ENCODE measurements around the gene ERCC4. TPM values are rescaled to one million over a fixed set of nuclear protein-coding genes. Genes with fewer than 3 reads are reported as not detected.
A peak's percentile ranks its signal among the peaks of the same experiment; 100 is the strongest.

ERCC4 gene
- total RNA-seq, 1 experiment from 2014 or later, result 10.3 TPM

DNA sequence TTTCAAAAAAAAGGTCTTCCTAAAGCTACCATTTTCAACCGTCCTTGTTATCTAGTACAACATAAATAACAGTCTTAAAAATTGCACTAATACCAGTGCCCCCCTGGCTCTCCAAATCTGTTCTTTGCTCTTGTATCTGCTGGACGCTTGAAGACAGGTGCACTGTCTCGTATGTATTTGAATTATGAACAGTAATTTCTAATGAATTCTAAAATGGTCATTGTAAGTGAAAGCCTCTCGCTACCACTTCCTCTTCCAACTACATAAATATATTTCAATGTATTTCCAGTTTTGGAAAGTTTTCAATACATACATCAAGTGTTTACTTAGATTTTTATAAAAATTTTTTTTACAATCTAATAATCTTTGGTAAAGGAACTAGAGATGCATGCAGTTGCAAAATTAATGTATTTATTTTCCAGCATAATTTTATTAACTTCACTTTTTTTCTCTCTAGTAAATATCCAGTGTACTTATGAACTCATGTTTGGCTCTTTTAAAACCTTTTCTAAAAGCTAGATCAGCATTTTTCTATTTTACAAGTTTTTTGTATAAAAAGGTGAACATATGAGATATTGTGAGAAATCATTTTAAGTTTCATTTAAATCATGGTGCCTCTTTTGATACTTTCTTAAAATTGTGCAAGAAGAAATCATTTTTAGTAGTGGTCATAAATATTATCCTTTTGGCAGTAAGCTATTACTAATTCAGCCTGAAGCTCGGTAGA, 31.0 kb downstream of the ERCC4 start:
- ChIA-PET POLR2A (interaction anchor here (0.9 kb wide), 1 partner anchor 17 kb away, joined by 3 read pairs; no protein-coding TSS in a partner anchor), CTCF (no interaction called here)
- Mint-ChIP-seq H3K4me3 (ENCODE audit: unreplicated experiment) (no peak overlapping the region), H3K27me3 (ENCODE audit: insufficient read depth, unreplicated experiment) (no peaks in the 10 kb centered on the region), H3K27ac (ENCODE audit: low read depth, unreplicated experiment) (no peak overlapping the region), H3K9me3 (ENCODE audit: unreplicated experiment) (no peaks in the 10 kb centered on the region), H3K4me1 (ENCODE audit: insufficient read depth, unreplicated experiment) (peaks cover 6% of the 10 kb centered on the region), H3K36me3 (ENCODE audit: insufficient read depth, unreplicated experiment) (peaks cover 7% of the 10 kb centered on the region)
- TF ChIP-seq, protein P1, sequence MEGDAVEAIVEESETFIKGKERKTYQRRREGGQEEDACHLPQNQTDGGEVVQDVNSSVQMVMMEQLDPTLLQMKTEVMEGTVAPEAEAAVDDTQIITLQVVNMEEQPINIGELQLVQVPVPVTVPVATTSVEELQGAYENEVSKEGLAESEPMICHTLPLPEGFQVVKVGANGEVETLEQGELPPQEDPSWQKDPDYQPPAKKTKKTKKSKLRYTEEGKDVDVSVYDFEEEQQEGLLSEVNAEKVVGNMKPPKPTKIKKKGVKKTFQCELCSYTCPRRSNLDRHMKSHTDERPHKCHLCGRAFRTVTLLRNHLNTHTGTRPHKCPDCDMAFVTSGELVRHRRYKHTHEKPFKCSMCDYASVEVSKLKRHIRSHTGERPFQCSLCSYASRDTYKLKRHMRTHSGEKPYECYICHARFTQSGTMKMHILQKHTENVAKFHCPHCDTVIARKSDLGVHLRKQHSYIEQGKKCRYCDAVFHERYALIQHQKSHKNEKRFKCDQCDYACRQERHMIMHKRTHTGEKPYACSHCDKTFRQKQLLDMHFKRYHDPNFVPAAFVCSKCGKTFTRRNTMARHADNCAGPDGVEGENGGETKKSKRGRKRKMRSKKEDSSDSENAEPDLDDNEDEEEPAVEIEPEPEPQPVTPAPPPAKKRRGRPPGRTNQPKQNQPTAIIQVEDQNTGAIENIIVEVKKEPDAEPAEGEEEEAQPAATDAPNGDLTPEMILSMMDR (IDR thresholded peaks at IDR 0.05; ENCODE audit: unreplicated experiment), result no peak
- BruUV-seq (replicated peaks), result no TSS peak
- intact Hi-C loops (cut with micrococcal nuclease), result no loop called here
- no peak for DNase-seq (ENCODE audit: unreplicated experiment)

- no TSS peak for BruUV-seq (replicated peaks)
- H3K9me3 Mint-ChIP-seq (ENCODE audit: unreplicated experiment), result no peaks in the 10 kb centered on the region
- peaks cover 13% of the 10 kb centered on the region for H3K4me1 Mint-ChIP-seq (ENCODE audit: insufficient read depth, unreplicated experiment)
- ChIA-PET CTCF (no interaction called here), POLR2A (interaction anchor here (0.9 kb wide), 1 partner anchor 17 kb away, joined by 3 read pairs; no protein-coding TSS in a partner anchor)
- DNase-seq (ENCODE audit: unreplicated experiment), result no peak
- no peak overlapping the region for H3K4me3 Mint-ChIP-seq (ENCODE audit: unreplicated experiment)
- H3K27me3 Mint-ChIP-seq (ENCODE audit: insufficient read depth, unreplicated experiment), result no peaks in the 10 kb centered on the region
- TF ChIP-seq, protein P1 (IDR thresholded peaks at IDR 0.05; ENCODE audit: unreplicated experiment), result no peak
- intact Hi-C loops (cut with micrococcal nuclease), result no loop called here
- H3K36me3 Mint-ChIP-seq (ENCODE audit: insufficient read depth, unreplicated experiment), result peaks cover 7% of the 10 kb centered on the region
- H3K27ac Mint-ChIP-seq (ENCODE audit: low read depth, unreplicated experiment), result no peak overlapping the region
Observed at GRCh38 chr16:13951611-13952010, 31.7 kb downstream of the ERCC4 start.

DNA sequence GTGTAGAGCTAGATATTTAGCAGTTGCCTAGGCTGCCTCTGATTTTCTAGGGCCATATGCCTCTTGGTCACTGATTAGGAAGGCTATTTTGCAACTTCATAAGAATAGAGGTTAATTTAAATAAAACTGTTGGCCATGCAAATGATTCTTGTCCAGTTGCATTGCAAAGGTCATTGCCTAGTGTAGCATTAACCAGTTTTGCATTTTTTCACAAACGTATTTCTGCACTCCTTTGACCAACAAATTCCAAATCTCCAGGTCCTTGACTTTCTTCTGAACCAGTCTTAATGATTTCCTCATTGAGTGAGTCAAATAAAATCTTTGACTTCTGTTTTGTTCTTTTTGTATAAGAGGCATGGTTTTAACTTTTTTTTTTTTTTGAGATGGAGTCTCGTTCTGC, 33.5 kb downstream of the ERCC4 start:
- CTCF ChIA-PET, result interaction anchor here (0.7 kb wide), 1 partner anchor 289 kb away, joined by 3 read pairs; no protein-coding TSS in a partner anchor
- Mint-ChIP-seq H3K9me3 (ENCODE audit: unreplicated experiment) (no peaks in the 10 kb centered on the region), H3K27ac (ENCODE audit: low read depth, unreplicated experiment) (no peak overlapping the region), H3K27me3 (ENCODE audit: insufficient read depth, unreplicated experiment) (no peaks in the 10 kb centered on the region), H3K4me1 (ENCODE audit: insufficient read depth, unreplicated experiment) (peaks cover 29% of the 10 kb centered on the region), H3K36me3 (ENCODE audit: insufficient read depth, unreplicated experiment) (no peaks in the 10 kb centered on the region), H3K4me3 (ENCODE audit: unreplicated experiment) (no peak overlapping the region)
- TF ChIP-seq, protein P1 (IDR thresholded peaks at IDR 0.05; ENCODE audit: unreplicated experiment), result no peak
- BruUV-seq (replicated peaks), result no TSS peak
- intact Hi-C loops (cut with micrococcal nuclease), result no loop called here
- DNase-seq (ENCODE audit: unreplicated experiment), result no peak
- POLR2A ChIA-PET, result interaction anchor here (0.6 kb wide), 1 partner anchor 10 kb away, joined by 3 read pairs; no protein-coding TSS in a partner anchor

DNA sequence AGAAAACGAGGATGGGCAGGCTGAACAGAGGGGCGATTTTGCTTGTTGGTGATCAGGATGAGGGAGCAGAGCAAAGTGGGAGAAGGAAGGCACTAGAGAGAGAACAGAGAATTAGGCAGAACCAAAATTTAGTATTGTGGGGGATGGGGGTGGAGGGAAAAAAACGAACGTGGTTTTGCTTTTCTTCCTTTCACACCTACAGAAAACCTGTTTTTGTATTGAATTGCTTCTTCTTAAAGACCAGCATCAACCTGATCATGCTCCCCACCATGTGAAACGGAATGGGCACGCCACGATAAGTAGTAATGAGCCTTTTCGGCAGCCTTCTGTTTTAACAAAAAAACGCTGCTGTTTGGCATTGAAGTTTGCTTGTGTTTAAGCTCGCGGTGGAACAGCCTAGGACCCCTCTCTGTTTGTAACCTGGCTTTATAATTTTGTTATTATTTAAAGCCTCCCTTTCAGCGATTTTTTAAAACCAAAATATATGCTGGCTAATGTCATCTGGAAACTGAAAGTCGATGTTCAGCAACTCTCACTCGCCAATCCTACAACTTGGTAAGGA, 36.8 kb downstream of the ERCC4 start:
- intact Hi-C loops (cut with micrococcal nuclease), result loop anchor here (1.0 kb wide), 1 partner anchor 57 kb away; no protein-coding TSS in a partner anchor
- H3K27ac Mint-ChIP-seq (ENCODE audit: low read depth, unreplicated experiment), result peak overlapping the region; percentile 72
- no TSS peak for BruUV-seq (replicated peaks)
- no peak for DNase-seq (ENCODE audit: unreplicated experiment)
- ChIA-PET CTCF (interaction anchor here (0.6 to 0.9 kb wide), 2 partner anchors 28 to 555 kb away, joined by 3 read pairs; no protein-coding TSS in a partner anchor), POLR2A (interaction anchor here (0.6 to 2.2 kb wide), 9 partner anchors 15 to 1945 kb away, joined by 3 to 8 read pairs (median 4); no protein-coding TSS in a partner anchor)
- H3K27me3 Mint-ChIP-seq (ENCODE audit: insufficient read depth, unreplicated experiment), result no peaks in the 10 kb centered on the region
- TF ChIP-seq, protein P1 (IDR thresholded peaks at IDR 0.05; ENCODE audit: unreplicated experiment), result no peak
- no peaks in the 10 kb centered on the region for H3K9me3 Mint-ChIP-seq (ENCODE audit: unreplicated experiment)
- no peaks in the 10 kb centered on the region for H3K36me3 Mint-ChIP-seq (ENCODE audit: insufficient read depth, unreplicated experiment)
- H3K4me3 Mint-ChIP-seq (ENCODE audit: unreplicated experiment), result peak overlapping the region; percentile 64
- peaks cover 32% of the 10 kb centered on the region for H3K4me1 Mint-ChIP-seq (ENCODE audit: insufficient read depth, unreplicated experiment)

Measured in MCF 10A (cell line).